ENCODE measurements around the gene SPINK13.

Gene SPINK13

DNA sequence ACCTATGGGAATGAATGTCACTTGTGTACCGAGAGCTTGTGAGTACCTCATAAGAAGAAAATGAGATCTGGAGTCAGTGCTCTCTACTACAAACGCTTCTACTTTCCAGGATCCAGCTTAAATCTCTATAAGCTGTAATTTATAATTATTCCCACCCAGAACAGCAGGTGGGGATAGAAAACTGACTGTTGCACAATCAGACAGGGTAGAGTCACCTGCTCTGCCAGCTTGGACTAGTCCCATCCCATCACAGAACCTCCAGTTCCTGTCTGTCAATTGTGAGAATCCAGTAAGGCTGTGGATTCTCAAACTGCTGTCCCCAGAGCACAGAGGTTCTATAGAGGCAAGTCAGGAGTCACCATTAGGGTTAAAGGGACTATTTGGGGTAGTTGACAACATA lies 45.6 kb downstream of the SPINK13 start:
- no peak overlapping the region for H3K27ac ChIP-seq
- TF ChIP-seq, protein P1, sequence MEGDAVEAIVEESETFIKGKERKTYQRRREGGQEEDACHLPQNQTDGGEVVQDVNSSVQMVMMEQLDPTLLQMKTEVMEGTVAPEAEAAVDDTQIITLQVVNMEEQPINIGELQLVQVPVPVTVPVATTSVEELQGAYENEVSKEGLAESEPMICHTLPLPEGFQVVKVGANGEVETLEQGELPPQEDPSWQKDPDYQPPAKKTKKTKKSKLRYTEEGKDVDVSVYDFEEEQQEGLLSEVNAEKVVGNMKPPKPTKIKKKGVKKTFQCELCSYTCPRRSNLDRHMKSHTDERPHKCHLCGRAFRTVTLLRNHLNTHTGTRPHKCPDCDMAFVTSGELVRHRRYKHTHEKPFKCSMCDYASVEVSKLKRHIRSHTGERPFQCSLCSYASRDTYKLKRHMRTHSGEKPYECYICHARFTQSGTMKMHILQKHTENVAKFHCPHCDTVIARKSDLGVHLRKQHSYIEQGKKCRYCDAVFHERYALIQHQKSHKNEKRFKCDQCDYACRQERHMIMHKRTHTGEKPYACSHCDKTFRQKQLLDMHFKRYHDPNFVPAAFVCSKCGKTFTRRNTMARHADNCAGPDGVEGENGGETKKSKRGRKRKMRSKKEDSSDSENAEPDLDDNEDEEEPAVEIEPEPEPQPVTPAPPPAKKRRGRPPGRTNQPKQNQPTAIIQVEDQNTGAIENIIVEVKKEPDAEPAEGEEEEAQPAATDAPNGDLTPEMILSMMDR (conservative IDR thresholded peaks at IDR 0.05) = peak; percentile 16; the same call in 1 of the 2 replicates

DNA sequence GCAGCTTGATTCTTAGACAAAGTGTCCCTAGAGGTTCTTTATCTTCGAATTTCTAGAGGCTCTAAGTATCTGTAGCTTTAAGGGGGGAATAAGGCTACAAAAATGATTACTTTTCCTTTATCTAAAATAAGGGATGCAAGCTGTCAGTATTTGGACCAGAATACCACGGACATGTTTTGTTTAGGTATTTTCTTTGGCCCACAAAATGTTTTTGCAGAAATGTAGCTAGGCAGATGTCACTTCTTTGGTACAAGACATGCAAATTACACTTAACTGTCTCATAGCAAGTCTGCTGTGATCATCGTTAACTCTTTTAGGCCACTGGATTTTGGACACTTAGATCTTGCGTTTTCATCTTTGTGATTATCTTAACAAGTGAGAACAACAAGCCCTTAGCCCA lies 46.1 kb downstream of the SPINK13 start:
- TF ChIP-seq, protein P1 (conservative IDR thresholded peaks at IDR 0.05) = no peak
- H3K27ac ChIP-seq = no peak overlapping the region

DNA sequence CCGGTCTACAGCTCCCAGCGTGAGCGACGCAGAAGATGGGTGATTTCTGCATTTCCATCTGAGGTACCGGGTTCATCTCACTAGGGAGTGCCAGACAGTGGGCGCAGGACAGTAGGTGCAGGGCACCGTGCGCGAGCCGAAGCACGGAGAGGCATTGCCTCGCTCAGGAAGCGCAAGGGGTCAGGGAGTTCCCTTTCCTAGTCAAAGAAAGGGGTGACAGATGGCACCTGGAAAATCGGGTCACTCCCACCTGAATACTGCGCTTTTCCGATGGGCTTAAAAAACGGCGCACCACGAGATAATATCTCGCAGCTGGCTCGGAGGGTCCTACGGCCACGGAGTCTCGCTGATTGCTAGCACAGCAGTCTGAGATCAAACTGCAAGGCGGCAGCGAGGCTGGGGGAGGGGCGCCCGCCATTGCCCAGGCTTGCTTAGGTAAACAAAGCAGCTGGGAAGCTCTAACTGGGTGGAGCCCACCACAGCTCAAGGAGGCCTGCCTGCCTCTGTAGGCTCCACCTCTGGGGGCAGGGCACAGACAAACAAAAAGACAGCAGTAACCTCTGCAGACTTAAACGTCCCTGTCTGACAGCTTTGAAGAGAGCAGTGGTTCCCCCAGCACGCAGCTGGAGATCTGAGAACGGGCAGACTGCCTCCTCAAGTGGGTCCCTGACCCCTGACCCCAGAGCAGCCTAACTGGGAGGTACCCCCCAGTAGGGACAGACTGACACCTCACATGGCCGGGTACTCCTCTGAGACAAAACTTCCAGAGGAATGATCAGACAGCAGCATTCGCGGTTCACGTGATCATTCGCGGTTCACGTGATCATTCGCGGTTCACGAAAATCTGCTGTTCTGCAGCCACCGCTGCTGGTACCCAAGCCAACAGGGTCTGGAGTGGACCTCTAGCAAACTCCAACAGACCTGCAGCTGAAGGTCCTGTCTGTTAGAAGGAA lies 51.7 kb downstream of the SPINK13 start:
- H3K27ac ChIP-seq = peak overlapping the region; percentile 69

DNA sequence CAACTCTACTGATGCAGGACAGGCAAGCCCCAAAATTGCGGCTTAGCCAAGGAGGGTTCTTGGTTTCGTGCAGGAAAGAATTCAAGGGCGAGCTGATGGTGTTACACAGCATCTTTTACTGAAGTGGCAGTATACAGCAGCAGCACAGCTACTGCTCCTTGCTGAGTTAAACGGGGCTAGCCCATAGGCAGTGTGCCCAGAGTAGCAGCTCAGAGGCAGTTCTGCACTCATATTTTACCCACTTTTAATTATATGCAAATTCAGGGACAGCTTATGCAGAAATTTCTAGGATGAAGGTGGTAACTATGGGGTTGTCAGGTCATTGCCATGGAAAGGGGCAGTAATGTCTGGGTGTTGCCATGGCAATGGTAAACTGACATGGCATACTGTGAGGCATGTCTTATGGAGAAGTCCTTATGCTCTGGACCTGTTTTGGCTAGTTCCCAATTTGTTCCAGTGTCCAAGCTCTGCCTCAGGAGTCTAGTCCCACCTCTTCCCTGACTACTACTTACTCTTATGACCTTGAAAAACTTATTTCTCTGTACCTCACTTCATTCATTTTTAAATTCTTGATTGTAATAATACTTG lies 64.8 kb downstream of the SPINK13 start:
- TF ChIP-seq, protein P1 (conservative IDR thresholded peaks at IDR 0.05) = no peak
- no peak overlapping the region for H3K27ac ChIP-seq

DNA sequence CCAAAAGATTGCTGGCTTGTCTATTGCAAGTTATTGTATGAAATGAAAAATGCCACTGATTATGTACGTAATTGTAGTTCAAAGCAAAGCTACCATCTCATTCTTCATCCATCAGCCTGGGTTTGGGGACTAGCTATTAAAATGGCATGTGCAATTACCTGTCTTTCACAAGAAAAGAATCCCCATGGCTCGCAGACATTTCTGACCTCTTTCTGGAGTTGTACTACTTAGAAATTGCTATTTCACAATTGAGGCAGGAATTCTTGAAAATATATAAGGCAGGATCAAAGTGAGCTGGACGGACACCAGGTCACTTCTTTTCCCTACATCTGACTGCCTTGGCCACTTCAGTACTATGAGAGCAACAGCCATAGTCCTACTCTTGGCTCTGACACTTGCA lies 66.7 kb downstream of the SPINK13 start, which contains the start of gene SPINK9:
TSS of gene SPINK9 (plus strand) at position 301 of the 400 bp plus-strand sequence. CDS start at position 356, 55 bp downstream.
- TF ChIP-seq, protein P1 (conservative IDR thresholded peaks at IDR 0.05) = no peak

More for the DNA sequence above, 66.7 kb downstream of the SPINK13 start, which contains the start of gene SPINK9:
- H3K27ac ChIP-seq = no peak within 1 kb of the TSS

All from VCaP (cell line).